Sigmoid colon (tissue), 4 donors: ENCODE measurements around the gene RPH3AL.

ENCODE experiments used
- EP300 ChIP-seq, 4 donors: sonication (generic); formaldehyde crosslinking; IDR thresholded peaks; one replicate each; pipeline ENCODE4 v1.6.1; 2017; ENCODE audit warnings: antibody characterized with exemption in 4 of 4
- POLR2A ChIP-seq, 2 donors: fragments of 450-650 bp; IDR thresholded peaks; one replicate each; pipeline ENCODE4 v1.6.1; 2016; ENCODE audit warnings: antibody characterized with exemption in 2 of 2, mild to moderate bottlenecking in 2 of 2, moderate library complexity in 2 of 2
- POLR2AphosphoS5 ChIP-seq, 4 donors: sonication (generic); formaldehyde crosslinking; IDR thresholded peaks; one replicate each; pipeline ENCODE4 v1.6.1; 2017; ENCODE audit warnings: antibody characterized with exemption in 4 of 4
- TF ChIP-seq, protein P1 (sequence below), 4 experiments: fragments of 450-650 bp in 3 of 4; fragments of 200-600 bp in 1 of 4; IDR thresholded peaks; one replicate each; pipeline ENCODE4 v1.5.1; 2016 to 2019; ENCODE audit warnings: antibody characterized with exemption in 4 of 4, mild to moderate bottlenecking in 3 of 4, moderate library complexity in 2 of 4

DNA sequence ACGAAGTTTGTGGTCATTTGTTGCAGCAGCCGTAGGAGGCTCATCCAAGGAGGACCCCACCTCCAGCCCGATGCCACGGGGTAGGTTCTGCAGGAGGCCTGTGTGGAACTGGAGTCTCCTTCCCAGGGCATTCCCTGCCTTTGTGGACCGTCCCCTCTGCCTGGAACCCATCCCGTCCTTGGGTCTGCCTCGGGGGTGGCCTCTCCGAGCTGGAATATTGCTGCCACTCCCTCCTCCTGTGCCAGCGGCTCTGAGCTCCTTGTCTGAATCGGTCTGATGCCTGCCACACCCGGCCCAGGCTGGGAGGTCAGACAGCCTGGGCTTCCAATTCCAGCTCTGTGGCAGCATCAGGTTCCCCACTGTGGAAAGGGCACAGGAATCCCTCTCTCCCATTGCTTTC is 189.9 kb downstream of the RPH3AL start:
- TF ChIP-seq POLR2A (IDR thresholded peaks at IDR 0.05) (no peak), EP300 (IDR thresholded peaks at IDR 0.05) (no peak), POLR2AphosphoS5 (IDR thresholded peaks at IDR 0.05) (no peak)
- TF ChIP-seq, protein P1, sequence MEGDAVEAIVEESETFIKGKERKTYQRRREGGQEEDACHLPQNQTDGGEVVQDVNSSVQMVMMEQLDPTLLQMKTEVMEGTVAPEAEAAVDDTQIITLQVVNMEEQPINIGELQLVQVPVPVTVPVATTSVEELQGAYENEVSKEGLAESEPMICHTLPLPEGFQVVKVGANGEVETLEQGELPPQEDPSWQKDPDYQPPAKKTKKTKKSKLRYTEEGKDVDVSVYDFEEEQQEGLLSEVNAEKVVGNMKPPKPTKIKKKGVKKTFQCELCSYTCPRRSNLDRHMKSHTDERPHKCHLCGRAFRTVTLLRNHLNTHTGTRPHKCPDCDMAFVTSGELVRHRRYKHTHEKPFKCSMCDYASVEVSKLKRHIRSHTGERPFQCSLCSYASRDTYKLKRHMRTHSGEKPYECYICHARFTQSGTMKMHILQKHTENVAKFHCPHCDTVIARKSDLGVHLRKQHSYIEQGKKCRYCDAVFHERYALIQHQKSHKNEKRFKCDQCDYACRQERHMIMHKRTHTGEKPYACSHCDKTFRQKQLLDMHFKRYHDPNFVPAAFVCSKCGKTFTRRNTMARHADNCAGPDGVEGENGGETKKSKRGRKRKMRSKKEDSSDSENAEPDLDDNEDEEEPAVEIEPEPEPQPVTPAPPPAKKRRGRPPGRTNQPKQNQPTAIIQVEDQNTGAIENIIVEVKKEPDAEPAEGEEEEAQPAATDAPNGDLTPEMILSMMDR (IDR thresholded peaks at IDR 0.05), result no peak
